Amniotic epithelial cell (primary cell): ENCODE results near the gene CDK5.
"Not testable (repeated sequence)": the region's sequence is repeated elsewhere in the genome, so short reads cannot be mapped to it uniquely, and the experiment has no call there.

ENCODE experiments used
- DNase-seq: peaks from one replicate; pipeline ENCODE4 v3.0.0-alpha.2; 2010; ENCODE audit warnings: low read depth

Gene CDK5

GRCh38 chr7:151056666-151057505 lies 811 bp downstream of the CDK5 start:
- DNase-seq: no peak

- DNase-seq: no peak
Measured at GRCh38 chr7:151056283-151056665, 1.4 kb downstream of the CDK5 start.

GRCh38 chr7:151053751-151054150 lies 3.9 kb downstream of the CDK5 start:
- no peak for DNase-seq

- DNase-seq: no peak
Measured at GRCh38 chr7:151053096-151053495, 4.6 kb downstream of the CDK5 start.

GRCh38 chr7:151051108-151051507 lies 6.6 kb downstream of the CDK5 start:
- peak; percentile 65 for DNase-seq

- no peak for DNase-seq
Measured at GRCh38 chr7:151048911-151049463, 8.7 kb downstream of the CDK5 start.

- DNase-seq: no peak
Measured at GRCh38 chr7:151047976-151048815, 9.5 kb downstream of the CDK5 start, which contains the start of gene ASIC3. TSS of gene ASIC3 (plus strand) at chr7:151048531. CDS start at chr7:151048886, 355 bp downstream.

GRCh38 chr7:151046603-151047573 lies 10.8 kb downstream of the CDK5 start:
- peak; percentile 69 for DNase-seq

- DNase-seq: no peak
Measured at GRCh38 chr7:151045967-151046366, 11.7 kb downstream of the CDK5 start.

GRCh38 chr7:151045262-151045661 lies 12.4 kb downstream of the CDK5 start:
- DNase-seq: no peak

- no peak for DNase-seq
Measured at GRCh38 chr7:151043959-151044358, 13.7 kb downstream of the CDK5 start.

- DNase-seq: not testable (repeated sequence)
Measured at GRCh38 chr7:151043449-151043848, 14.2 kb downstream of the CDK5 start.

GRCh38 chr7:151040616-151041375 lies 16.9 kb downstream of the CDK5 start:
- no peak for DNase-seq

- peak; percentile 39 for DNase-seq
Measured at GRCh38 chr7:151039850-151040548, 17.7 kb downstream of the CDK5 start.

- peak; percentile 87 for DNase-seq
Measured at GRCh38 chr7:151038951-151039849, 18.5 kb downstream of the CDK5 start.

GRCh38 chr7:151035902-151036301 lies 21.8 kb downstream of the CDK5 start:
- no peak for DNase-seq

- DNase-seq: no peak
Measured at GRCh38 chr7:151035026-151035717, 22.5 kb downstream of the CDK5 start.

- no peak for DNase-seq
Measured at GRCh38 chr7:151034312-151035025, 23.2 kb downstream of the CDK5 start.
